PC-9 (cell line): ENCODE results near the gene NARS2. TPM values are rescaled to one million over a fixed set of nuclear protein-coding genes. Genes with fewer than 3 reads are reported as not detected.

Experiments
- BruUV-seq: library from RNA; stranded (reverse); fragments of 400-500 nt; replicated peaks from 2 replicates; lab custom pipeline; 2021; lab: Mats Ljungman, UMichigan
- CTCF ChIA-PET: fragments of 300-600 bp; sonication (Branson Sonifier 250); formaldehyde crosslinking; loops from one replicate; lab custom pipeline; 2022; ENCODE audit warnings: antibody characterized with exemption; lab: Charles Lee
- POLR2A ChIA-PET: fragments of 300-600 bp; sonication (Branson Sonifier 250); formaldehyde crosslinking; loops from one replicate; lab custom pipeline; 2022; ENCODE audit warnings: antibody characterized with exemption; ENCODE audit not compliant: unreplicated experiment; lab: Charles Lee
- DNase-seq, 2 experiments: peaks; one replicate each; pipeline versions ENCODE4 v3.0.0 to v3.0.0-alpha.2; 2015 to 2022; ENCODE audit warnings: mixed read lengths in 1 of 2
- H2AFZ ChIP-seq: fragments of 200-600 bp; sonication (generic); 2 replicates; pipeline ENCODE4 v1.8.1; 2017; ENCODE audit warnings: antibody characterized with exemption
- H3F3A ChIP-seq: fragments of 200-600 bp; sonication (generic); 2 replicates; pipeline ENCODE4 v1.8.1; 2017; ENCODE audit warnings: antibody characterized with exemption, mild to moderate bottlenecking, low read depth; ENCODE audit not compliant: insufficient read depth
- H3K27ac ChIP-seq: fragments of 200-600 bp; sonication (generic); 2 replicates; pipeline ENCODE4 v1.6.1; 2016; ENCODE audit warnings: mixed run types
- H3K27me3 ChIP-seq: fragments of 200-600 bp; sonication (generic); 2 replicates; pipeline ENCODE4 v1.6.1; 2016; ENCODE audit warnings: low read depth, mixed run types; ENCODE audit not compliant: insufficient read depth
- H3K36me3 ChIP-seq: fragments of 200-600 bp; sonication (generic); 2 replicates; pipeline ENCODE4 v1.6.1; 2016; ENCODE audit warnings: low read depth, mixed run types
- H3K4me1 ChIP-seq: fragments of 200-600 bp; sonication (generic); replicated peaks from 2 replicates; pipeline ENCODE4 v1.6.1; 2016; ENCODE audit warnings: mixed run types; ENCODE audit not compliant: insufficient read depth
- H3K4me2 ChIP-seq: fragments of 200-600 bp; sonication (generic); 2 replicates; pipeline ENCODE4 v1.6.1; 2017; ENCODE audit warnings: mixed run types
- H3K4me3 ChIP-seq: fragments of 200-600 bp; sonication (generic); 2 replicates; pipeline ENCODE4 v1.6.1; 2016; ENCODE audit warnings: mixed run types
- H3K79me2 ChIP-seq: fragments of 200-600 bp; sonication (generic); 2 replicates; pipeline ENCODE4 v1.6.1; 2017; ENCODE audit warnings: low read depth, mixed run types
- H3K9me2 ChIP-seq: fragments of 200-600 bp; sonication (generic); 2 replicates; pipeline ENCODE4 v1.8.1; 2017; ENCODE audit warnings: mild to moderate bottlenecking; ENCODE audit not compliant: insufficient read depth
- H3K9me3 ChIP-seq: fragments of 200-600 bp; sonication (generic); 2 replicates; pipeline ENCODE4 v1.8.1; 2016; ENCODE audit warnings: low read depth; ENCODE audit not compliant: insufficient read depth
- H4K20me1 ChIP-seq: fragments of 200-600 bp; sonication (generic); 2 replicates; pipeline ENCODE4 v1.8.1; 2017; ENCODE audit not compliant: insufficient read depth
- EZH2 ChIP-seq: fragments of 200-600 bp; sonication (generic); IDR thresholded peaks from 2 replicates; pipeline ENCODE4 v1.8.0; 2017; ENCODE audit warnings: antibody characterized with exemption, low read depth
- intact Hi-C: fragments of 100-400 bp; cut with micrococcal nuclease; formaldehyde crosslinking; loops from one replicate; pipeline ENCODE4 v1.10.0; 2022; ENCODE audit not compliant: unreplicated experiment
- total RNA-seq: library from RNA; stranded (reverse); gene quantifications from 2 replicates; pipeline ENCODE4 v1.2.3, GENCODE V29; 2021
- TF ChIP-seq, protein P1 (sequence below): fragments of 200-600 bp; sonication (generic); conservative IDR thresholded peaks from 2 replicates; pipeline ENCODE4 v1.6.1; 2017; ENCODE audit warnings: mixed run types, antibody characterized with exemption, mild to moderate bottlenecking, moderate library complexity

Gene NARS2
- total RNA-seq, 1 experiment from 2014 or later: 22.4 TPM

DNA sequence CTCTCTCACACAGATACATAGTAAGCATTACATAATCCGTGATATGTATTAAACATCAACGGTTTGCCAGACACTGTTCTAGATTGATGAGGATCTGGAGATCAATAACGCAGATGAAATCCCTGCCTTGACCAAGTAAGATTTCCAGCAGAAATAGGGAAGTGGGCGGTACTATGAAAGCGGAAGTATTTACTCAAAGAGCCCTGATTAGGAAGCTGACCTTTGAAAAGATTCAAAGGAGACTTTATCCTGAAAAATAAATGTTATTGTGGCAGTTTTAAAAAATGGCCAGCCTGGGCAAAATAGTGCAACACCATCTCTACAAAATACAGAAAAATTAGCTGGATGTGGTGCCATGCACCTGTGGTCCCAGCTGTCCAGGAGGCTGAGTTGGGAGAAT is 183.9 kb downstream of the NARS2 start:
- POLR2A ChIA-PET: no interaction called here
- H3F3A ChIP-seq: no peaks in the 10 kb centered on the region

GRCh38 chr11:78386215-78386941 is 188.3 kb downstream of the NARS2 start:
- Histone ChIP-seq H2AFZ (no peak overlapping the region), H4K20me1 (no peaks in the 10 kb centered on the region), H3K4me1 (no peaks in the 10 kb centered on the region), H3K4me3 (no peak overlapping the region), H3K9me3 (peaks cover 21% of the 10 kb centered on the region), H3K4me2 (no peak overlapping the region), H3K27me3 (no peaks in the 10 kb centered on the region), H3K9me2 (no peaks in the 10 kb centered on the region), H3K27ac (no peak overlapping the region), H3F3A (no peaks in the 10 kb centered on the region), H3K79me2 (no peaks in the 10 kb centered on the region), H3K36me3 (no peaks in the 10 kb centered on the region)
- DNase-seq: no peak
- CTCF ChIA-PET: interaction anchor here (0.6 kb wide), 1 partner anchor 10 kb away, joined by 3 read pairs; no protein-coding TSS in a partner anchor
- no TSS peak for BruUV-seq
- intact Hi-C loops: no loop called here
- POLR2A ChIA-PET: no interaction called here
- TF ChIP-seq EZH2: no peak
- TF ChIP-seq, protein P1, sequence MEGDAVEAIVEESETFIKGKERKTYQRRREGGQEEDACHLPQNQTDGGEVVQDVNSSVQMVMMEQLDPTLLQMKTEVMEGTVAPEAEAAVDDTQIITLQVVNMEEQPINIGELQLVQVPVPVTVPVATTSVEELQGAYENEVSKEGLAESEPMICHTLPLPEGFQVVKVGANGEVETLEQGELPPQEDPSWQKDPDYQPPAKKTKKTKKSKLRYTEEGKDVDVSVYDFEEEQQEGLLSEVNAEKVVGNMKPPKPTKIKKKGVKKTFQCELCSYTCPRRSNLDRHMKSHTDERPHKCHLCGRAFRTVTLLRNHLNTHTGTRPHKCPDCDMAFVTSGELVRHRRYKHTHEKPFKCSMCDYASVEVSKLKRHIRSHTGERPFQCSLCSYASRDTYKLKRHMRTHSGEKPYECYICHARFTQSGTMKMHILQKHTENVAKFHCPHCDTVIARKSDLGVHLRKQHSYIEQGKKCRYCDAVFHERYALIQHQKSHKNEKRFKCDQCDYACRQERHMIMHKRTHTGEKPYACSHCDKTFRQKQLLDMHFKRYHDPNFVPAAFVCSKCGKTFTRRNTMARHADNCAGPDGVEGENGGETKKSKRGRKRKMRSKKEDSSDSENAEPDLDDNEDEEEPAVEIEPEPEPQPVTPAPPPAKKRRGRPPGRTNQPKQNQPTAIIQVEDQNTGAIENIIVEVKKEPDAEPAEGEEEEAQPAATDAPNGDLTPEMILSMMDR: no peak

More for the DNA sequence above, 183.9 kb downstream of the NARS2 start:
- DNase-seq: no peak
- intact Hi-C loops: no loop called here
- no peak for TF ChIP-seq EZH2
- TF ChIP-seq, protein P1: no peak
- BruUV-seq: no TSS peak
- H3K36me3 ChIP-seq: no peaks in the 10 kb centered on the region
- no peaks in the 10 kb centered on the region for H3K4me1 ChIP-seq
- no peaks in the 10 kb centered on the region for H4K20me1 ChIP-seq
- H3K4me2 ChIP-seq: no peak overlapping the region
- H3K4me3 ChIP-seq: no peak overlapping the region
- CTCF ChIA-PET: no interaction called here
- no peaks in the 10 kb centered on the region for H3K79me2 ChIP-seq
- H3K9me3 ChIP-seq: peaks cover 5% of the 10 kb centered on the region
- no peaks in the 10 kb centered on the region for H3K27me3 ChIP-seq
- no peak overlapping the region for H3K27ac ChIP-seq
- no peak overlapping the region for H2AFZ ChIP-seq
- no peaks in the 10 kb centered on the region for H3K9me2 ChIP-seq

Other genes starting within 250 kb of the NARS2 start
- gene GAB2, start 157.0 kb downstream of the NARS2 start, total RNA-seq: 17.5 and 25.7 TPM in 2 replicates